GM12892 (cell line): Measurements from ENCODE around the gene SLC8A1.

Experiments used
- POLR2AphosphoS5 ChIP-seq: IDR thresholded peaks from 2 replicates; pipeline ENCODE4 v1.6.1; 2011; ENCODE audit warnings: low read depth, low read length, control low read depth
- TAF1 ChIP-seq: IDR thresholded peaks from 2 replicates; pipeline ENCODE4 v1.6.1; 2011; ENCODE audit warnings: low read depth, mild to moderate bottlenecking, control low read depth, low read length, borderline replicate concordance

DNA sequence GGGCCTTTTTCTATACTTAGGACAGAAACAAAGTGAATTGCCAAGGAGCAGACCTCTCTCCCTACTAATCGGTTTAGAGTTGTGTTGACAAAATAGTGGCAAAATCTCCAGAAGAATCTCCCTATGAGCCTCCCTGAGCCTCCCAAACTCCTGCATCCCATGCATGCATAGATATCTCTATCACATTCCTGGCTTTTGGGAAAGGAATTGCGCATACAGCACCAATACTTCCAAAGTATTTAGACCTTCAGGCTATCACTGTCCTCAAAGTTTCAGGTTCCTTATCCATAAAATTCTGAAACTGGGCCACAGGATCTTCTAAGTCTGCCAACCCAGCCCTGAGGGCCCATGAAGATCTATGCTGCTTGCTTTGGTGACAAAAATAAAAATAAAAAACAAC, 152.1 kb downstream of the SLC8A1 start:
- TF ChIP-seq TAF1 (no peak), POLR2AphosphoS5 (no peak)
